Liver (tissue), 9 donors: ENCODE data around the gene CYP4V2. TPM values are rescaled to one million over a fixed set of nuclear protein-coding genes. Genes with fewer than 3 reads are reported as not detected.

ENCODE experiments used
- DNase-seq: peaks from one replicate; pipeline ENCODE4 v3.0.0-alpha.2; 2017; ENCODE audit warnings: low spot score
- H3K27ac ChIP-seq, 2 donors: one replicate each; pipeline ENCODE4 v1.7.0; 2013; ENCODE audit warnings: inconsistent platforms in 2 of 2, low read length in 2 of 2, control low read depth in 1 of 2, low read depth in 1 of 2, mild to moderate bottlenecking in 1 of 2
- H3K27me3 ChIP-seq, 4 donors: one replicate each; pipeline versions ENCODE4 v1.6.1 to v1.7.0; 2013; ENCODE audit warnings: low read length in 3 of 4, inconsistent platforms in 1 of 4, mild to moderate bottlenecking in 1 of 4, moderate library complexity in 1 of 4; ENCODE audit not compliant: control insufficient read depth in 4 of 4, insufficient read depth in 4 of 4
- H3K36me3 ChIP-seq, 4 donors: one replicate each; pipeline versions ENCODE4 v1.6.1 to v1.7.0; 2013; ENCODE audit warnings: low read length in 3 of 4, mild to moderate bottlenecking in 3 of 4, low read depth in 1 of 4, moderate library complexity in 1 of 4; ENCODE audit not compliant: control insufficient read depth in 4 of 4, insufficient read depth in 3 of 4
- H3K4me1 ChIP-seq, 4 donors: one replicate each; pipeline versions ENCODE4 v1.6.1 to v1.7.0; 2013; ENCODE audit warnings: low read length in 3 of 4, mild to moderate bottlenecking in 3 of 4, moderate library complexity in 1 of 4; ENCODE audit not compliant: control insufficient read depth in 4 of 4, insufficient read depth in 4 of 4
- H3K4me3 ChIP-seq, 3 donors: one replicate each; pipeline versions ENCODE4 v1.6.1 to v1.7.0; 2013; ENCODE audit warnings: low read length in 3 of 3, control low read depth in 1 of 3, low read depth in 1 of 3, mild to moderate bottlenecking in 1 of 3
- H3K9ac ChIP-seq, 2 donors: one replicate each; pipeline ENCODE4 v1.7.0; 2013; ENCODE audit warnings: low read length in 2 of 2, mild to moderate bottlenecking in 2 of 2, moderate library complexity in 2 of 2, control low read depth in 1 of 2, low read depth in 1 of 2
- H3K9me3 ChIP-seq, 4 donors: one replicate each; pipeline versions ENCODE4 v1.6.1 to v1.7.0; 2013; ENCODE audit warnings: low read length in 3 of 4; ENCODE audit not compliant: control insufficient read depth in 4 of 4
- EGR1 ChIP-seq, 2 donors: IDR thresholded peaks; 2 replicates each; pipeline ENCODE4 v1.6.1; 2016 to 2018; ENCODE audit warnings: antibody characterized with exemption in 2 of 2, low read depth in 2 of 2
- FOXA1 ChIP-seq: IDR thresholded peaks from 2 replicates; pipeline ENCODE4 v1.6.1; 2016; ENCODE audit warnings: antibody characterized with exemption
- FOXA2 ChIP-seq: IDR thresholded peaks from 2 replicates; pipeline ENCODE4 v1.6.1; 2016; ENCODE audit warnings: antibody characterized with exemption
- GABPA ChIP-seq, 2 donors: IDR thresholded peaks in 1 of 2; conservative IDR thresholded peaks in 1 of 2; 2 replicates each; pipeline ENCODE4 v1.6.1; 2016; ENCODE audit warnings: antibody characterized with exemption in 2 of 2, mild to moderate bottlenecking in 1 of 2, moderate library complexity in 1 of 2
- HNF4A ChIP-seq, 2 donors: conservative IDR thresholded peaks; 2 replicates each; pipeline ENCODE4 v1.6.1; 2016; ENCODE audit warnings: antibody characterized with exemption in 2 of 2, mild to moderate bottlenecking in 2 of 2
- HNF4G ChIP-seq: IDR thresholded peaks from 2 replicates; pipeline ENCODE4 v1.6.1; 2016; ENCODE audit warnings: antibody characterized with exemption
- NR2F2 ChIP-seq: IDR thresholded peaks from 2 replicates; pipeline ENCODE4 v1.6.1; 2016; ENCODE audit warnings: antibody characterized with exemption
- RAD21 ChIP-seq, 2 donors: IDR thresholded peaks; 2 replicates each; pipeline ENCODE4 v1.6.1; 2016; ENCODE audit warnings: antibody characterized with exemption in 2 of 2, mild to moderate bottlenecking in 2 of 2
- RXRA ChIP-seq, 2 donors: IDR thresholded peaks; 2 replicates each; pipeline ENCODE4 v1.6.1; 2017 to 2018; ENCODE audit warnings: antibody characterized with exemption in 2 of 2, mild to moderate bottlenecking in 1 of 2
- SP1 ChIP-seq: IDR thresholded peaks from 2 replicates; pipeline ENCODE4 v1.6.1; 2018; ENCODE audit warnings: antibody characterized with exemption, mild to moderate bottlenecking
- TAF1 ChIP-seq: conservative IDR thresholded peaks from 2 replicates; pipeline ENCODE4 v1.6.1; 2016; ENCODE audit warnings: antibody characterized with exemption, mild to moderate bottlenecking
- YY1 ChIP-seq: IDR thresholded peaks from 2 replicates; pipeline ENCODE4 v1.6.1; 2016; ENCODE audit warnings: antibody characterized with exemption, mild to moderate bottlenecking
- WGBS: extraction: QIAGEN DNeasy Blood & Tissue Kit; methylation state at CpG from one replicate; pipeline ENCODE4 v1.1.7; 2013; 5-methylcytosine and 5-hydroxymethylcytosine counted together
- polyA plus RNA-seq, 2 donors: library from polyadenylated mRNA; stranded (reverse) in 1 of 2; unstranded in 1 of 2; fragments of 200-250 nt in 1 of 2; fragments of >200 nt in 1 of 2; fragmentation: Nextera tagmentation in 1 of 2; extraction: Ambion mirVana in 1 of 2; gene quantifications; one replicate each; pipeline versions ENCODE4 v1.2.1 to v1.2.3, GENCODE V29; 2013 to 2015
- total RNA-seq, 2 donors: library from RNA; depleted of rRNA; stranded (reverse); fragments of >200 nt; gene quantifications; one replicate each; pipeline ENCODE4 v1.2.3, GENCODE V29; 2014
- TF ChIP-seq, protein P1 (sequence below): IDR thresholded peaks from 2 replicates; pipeline ENCODE4 v1.6.1; 2016; ENCODE audit warnings: antibody characterized with exemption
- TF ChIP-seq, protein P2 (sequence below): IDR thresholded peaks from 2 replicates; pipeline ENCODE4 v1.6.1; 2016; ENCODE audit warnings: antibody characterized with exemption
- TF ChIP-seq, protein P3 (sequence below): IDR thresholded peaks from 2 replicates; pipeline ENCODE4 v1.6.1; 2016; ENCODE audit warnings: antibody characterized with exemption, mild to moderate bottlenecking
- TF ChIP-seq, protein P4 (sequence below): IDR thresholded peaks from 2 replicates; pipeline ENCODE4 v1.6.1; 2016; ENCODE audit warnings: antibody characterized with exemption
- donor health status: healthy.
- donor health status: healthy.
- donor health status: healthy.
- donor health status: healthy.
- donor health status: healthy.

CYP4V2 gene
- total and polyA plus RNA-seq, 4 donors: 27.9 to 119 (median 35.1) TPM

DNA sequence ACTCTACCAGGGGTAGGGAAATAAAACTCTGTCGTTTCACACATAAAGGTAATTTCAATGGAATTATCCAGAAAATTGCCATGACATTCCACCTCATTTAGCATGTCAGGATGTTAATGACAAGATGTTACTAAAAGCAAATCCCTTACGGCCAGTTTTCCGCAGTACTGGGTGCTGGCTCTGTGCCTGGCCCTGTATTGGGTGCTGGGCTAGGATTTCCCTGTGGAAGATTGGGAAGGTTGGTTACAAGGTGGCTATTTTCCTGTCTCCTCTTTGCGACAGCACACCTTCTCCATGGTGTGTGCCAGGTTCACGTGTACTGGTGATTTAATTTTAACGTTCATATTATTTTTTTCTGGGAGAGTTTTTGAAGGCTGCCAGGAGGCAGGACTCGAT, 49.1 kb downstream of the CYP4V2 start:
- Histone ChIP-seq H3K27ac (no peak overlapping the region), H3K9me3 (no peaks in the 10 kb centered on the region), H3K4me3 (no peak overlapping the region), H3K9ac (no peak overlapping the region), H3K36me3 (peaks cover 7 to 26% (median 18%) of the 10 kb centered on the region in 4 donors), H3K27me3 (no peaks in the 10 kb centered on the region), H3K4me1 (peaks cover 1 to 10% (median 8%) of the 10 kb centered on the region in 4 donors)
- 93% methylated on average over 7 of the region's 7 CpGs for WGBS
- DNase-seq: no peak
- TF ChIP-seq, protein P1, sequence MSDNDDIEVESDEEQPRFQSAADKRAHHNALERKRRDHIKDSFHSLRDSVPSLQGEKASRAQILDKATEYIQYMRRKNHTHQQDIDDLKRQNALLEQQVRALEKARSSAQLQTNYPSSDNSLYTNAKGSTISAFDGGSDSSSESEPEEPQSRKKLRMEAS: no peak
- no peak for TF ChIP-seq FOXA2
- TF ChIP-seq, protein P2, sequence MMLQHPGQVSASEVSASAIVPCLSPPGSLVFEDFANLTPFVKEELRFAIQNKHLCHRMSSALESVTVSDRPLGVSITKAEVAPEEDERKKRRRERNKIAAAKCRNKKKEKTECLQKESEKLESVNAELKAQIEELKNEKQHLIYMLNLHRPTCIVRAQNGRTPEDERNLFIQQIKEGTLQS: no peak
- TF ChIP-seq, protein P3, sequence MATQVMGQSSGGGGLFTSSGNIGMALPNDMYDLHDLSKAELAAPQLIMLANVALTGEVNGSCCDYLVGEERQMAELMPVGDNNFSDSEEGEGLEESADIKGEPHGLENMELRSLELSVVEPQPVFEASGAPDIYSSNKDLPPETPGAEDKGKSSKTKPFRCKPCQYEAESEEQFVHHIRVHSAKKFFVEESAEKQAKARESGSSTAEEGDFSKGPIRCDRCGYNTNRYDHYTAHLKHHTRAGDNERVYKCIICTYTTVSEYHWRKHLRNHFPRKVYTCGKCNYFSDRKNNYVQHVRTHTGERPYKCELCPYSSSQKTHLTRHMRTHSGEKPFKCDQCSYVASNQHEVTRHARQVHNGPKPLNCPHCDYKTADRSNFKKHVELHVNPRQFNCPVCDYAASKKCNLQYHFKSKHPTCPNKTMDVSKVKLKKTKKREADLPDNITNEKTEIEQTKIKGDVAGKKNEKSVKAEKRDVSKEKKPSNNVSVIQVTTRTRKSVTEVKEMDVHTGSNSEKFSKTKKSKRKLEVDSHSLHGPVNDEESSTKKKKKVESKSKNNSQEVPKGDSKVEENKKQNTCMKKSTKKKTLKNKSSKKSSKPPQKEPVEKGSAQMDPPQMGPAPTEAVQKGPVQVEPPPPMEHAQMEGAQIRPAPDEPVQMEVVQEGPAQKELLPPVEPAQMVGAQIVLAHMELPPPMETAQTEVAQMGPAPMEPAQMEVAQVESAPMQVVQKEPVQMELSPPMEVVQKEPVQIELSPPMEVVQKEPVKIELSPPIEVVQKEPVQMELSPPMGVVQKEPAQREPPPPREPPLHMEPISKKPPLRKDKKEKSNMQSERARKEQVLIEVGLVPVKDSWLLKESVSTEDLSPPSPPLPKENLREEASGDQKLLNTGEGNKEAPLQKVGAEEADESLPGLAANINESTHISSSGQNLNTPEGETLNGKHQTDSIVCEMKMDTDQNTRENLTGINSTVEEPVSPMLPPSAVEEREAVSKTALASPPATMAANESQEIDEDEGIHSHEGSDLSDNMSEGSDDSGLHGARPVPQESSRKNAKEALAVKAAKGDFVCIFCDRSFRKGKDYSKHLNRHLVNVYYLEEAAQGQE: no peak
- TF ChIP-seq RAD21 (IDR thresholded peaks at IDR 0.05): no peak
- TF ChIP-seq RXRA (IDR thresholded peaks at IDR 0.05): no peak
- TF ChIP-seq, protein P4, sequence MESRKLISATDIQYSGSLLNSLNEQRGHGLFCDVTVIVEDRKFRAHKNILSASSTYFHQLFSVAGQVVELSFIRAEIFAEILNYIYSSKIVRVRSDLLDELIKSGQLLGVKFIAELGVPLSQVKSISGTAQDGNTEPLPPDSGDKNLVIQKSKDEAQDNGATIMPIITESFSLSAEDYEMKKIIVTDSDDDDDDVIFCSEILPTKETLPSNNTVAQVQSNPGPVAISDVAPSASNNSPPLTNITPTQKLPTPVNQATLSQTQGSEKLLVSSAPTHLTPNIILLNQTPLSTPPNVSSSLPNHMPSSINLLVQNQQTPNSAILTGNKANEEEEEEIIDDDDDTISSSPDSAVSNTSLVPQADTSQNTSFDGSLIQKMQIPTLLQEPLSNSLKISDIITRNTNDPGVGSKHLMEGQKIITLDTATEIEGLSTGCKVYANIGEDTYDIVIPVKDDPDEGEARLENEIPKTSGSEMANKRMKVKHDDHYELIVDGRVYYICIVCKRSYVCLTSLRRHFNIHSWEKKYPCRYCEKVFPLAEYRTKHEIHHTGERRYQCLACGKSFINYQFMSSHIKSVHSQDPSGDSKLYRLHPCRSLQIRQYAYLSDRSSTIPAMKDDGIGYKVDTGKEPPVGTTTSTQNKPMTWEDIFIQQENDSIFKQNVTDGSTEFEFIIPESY: no peak
- TF ChIP-seq HNF4A (conservative IDR thresholded peaks at IDR 0.05): no peak
- no peak for TF ChIP-seq EGR1 (IDR thresholded peaks at IDR 0.05; ENCODE audit: low read depth in 2 of 2)
- TF ChIP-seq SP1: no peak

DNA sequence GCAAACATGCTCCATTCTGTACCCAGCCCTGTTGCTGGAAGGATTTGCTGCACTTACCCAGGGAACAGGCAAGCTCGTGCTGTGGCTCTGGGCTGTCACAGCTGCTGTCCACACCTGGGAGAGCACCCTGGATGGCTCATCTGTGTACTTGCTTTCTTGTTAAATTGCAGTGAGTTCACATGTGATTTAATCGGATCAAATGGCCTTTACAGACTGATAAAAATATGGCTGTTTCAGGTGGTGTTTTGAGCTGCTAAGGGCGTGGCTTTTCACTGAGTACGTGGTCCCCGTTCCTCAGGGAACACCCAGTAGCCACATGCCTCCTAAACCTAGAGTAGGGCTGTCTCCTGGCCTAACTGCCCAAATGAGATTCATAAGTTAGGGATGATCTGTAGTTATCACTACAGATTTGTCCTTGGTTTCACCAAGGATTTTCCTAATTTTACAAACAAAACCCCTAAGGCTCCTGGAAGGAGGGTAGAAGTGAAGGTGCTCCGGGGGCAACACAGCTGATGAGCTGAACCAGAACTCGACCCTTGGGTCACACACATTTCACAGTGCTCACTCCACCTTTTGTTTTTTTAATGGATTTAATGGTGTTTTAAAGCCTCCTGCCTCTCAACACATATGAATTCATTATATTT, 49.6 kb downstream of the CYP4V2 start:
- 91% methylated on average over 7 of the region's 7 CpGs for WGBS

More for the DNA sequence above, 49.6 kb downstream of the CYP4V2 start:
- no peak overlapping the region for H3K9ac ChIP-seq
- no peak overlapping the region for H3K4me3 ChIP-seq
- no peaks in the 10 kb centered on the region for H3K27me3 ChIP-seq
- DNase-seq: no peak
- peaks cover 7 to 26% (median 18%) of the 10 kb centered on the region in 4 donors for H3K36me3 ChIP-seq
- H3K9me3 ChIP-seq: no peaks in the 10 kb centered on the region
- peaks cover 1 to 9% (median 7%) of the 10 kb centered on the region in 4 donors for H3K4me1 ChIP-seq
- TF ChIP-seq, protein P4: no peak
- TF ChIP-seq HNF4A (conservative IDR thresholded peaks at IDR 0.05) (no peak), TAF1 (no peak), FOXA1 (no peak), EGR1 (IDR thresholded peaks at IDR 0.05; ENCODE audit: low read depth in 2 of 2) (no peak), RAD21 (IDR thresholded peaks at IDR 0.05) (no peak), RXRA (IDR thresholded peaks at IDR 0.05) (no peak), GABPA (IDR thresholded peaks at IDR 0.05 in 1 of 2, conservative IDR thresholded peaks at IDR 0.05 in 1 of 2) (no peak), NR2F2 (no peak), HNF4G (no peak), YY1 (no peak), SP1 (no peak)
- TF ChIP-seq, protein P1: no peak
- TF ChIP-seq, protein P3: no peak
- TF ChIP-seq, protein P2: no peak
- no peak overlapping the region for H3K27ac ChIP-seq
